AG08396 (cell line): ENCODE results near the gene THRSP.
A peak's percentile ranks its signal among the peaks of the same experiment; 100 is the strongest.

Experiments used
- DNase-seq: peaks from one replicate; pipeline ENCODE4 v3.0.0; 2012; ENCODE audit warnings: low spot score, mixed read lengths

The THRSP gene

GRCh38 chr11:78097666-78098385, 34.2 kb downstream of the THRSP start:
- no peak for DNase-seq

- DNase-seq = no peak
These were observed 36.0 kb downstream of the THRSP start for GRCh38 chr11:78099666-78100065.

- no peak for DNase-seq
These were observed 36.6 kb downstream of the THRSP start for GRCh38 chr11:78100261-78100660.

GRCh38 chr11:78100676-78101472, 37.2 kb downstream of the THRSP start:
- DNase-seq = no peak

GRCh38 chr11:78109081-78110015, 45.7 kb downstream of the THRSP start:
- no peak for DNase-seq

- peak; percentile 15 for DNase-seq
These were observed 46.7 kb downstream of the THRSP start for GRCh38 chr11:78110351-78110750.

GRCh38 chr11:78110830-78111229, 47.2 kb downstream of the THRSP start:
- no peak for DNase-seq

- DNase-seq = no peak
These were observed 47.6 kb downstream of the THRSP start for GRCh38 chr11:78111298-78111697.

- DNase-seq = no peak
These were observed 49.1 kb downstream of the THRSP start for GRCh38 chr11:78112582-78113275.
